HG03442 (cell line): ENCODE measurements around the gene SNRNP200.

Experiments
- ATAC-seq: cut with Tn5 transposase; IDR thresholded peaks from one replicate; pipeline ENCODE4 v1.9.1; 2021; ENCODE audit warnings: mild to moderate bottlenecking, moderate library complexity; ENCODE audit not compliant: unreplicated experiment

Gene SNRNP200

GRCh38 chr2:96305091-96305978 is at the start of gene SNRNP200:
SNRNP200 (minus strand) TSS chr2:96305546; CDS start chr2:96305437, 109 bp downstream.
- ATAC-seq: peak; percentile 91

GRCh38 chr2:96354492-96354891 is 49.1 kb upstream of the SNRNP200 start:
- no peak for ATAC-seq

- ATAC-seq: no peak
These were observed 48.3 kb upstream of the SNRNP200 start for GRCh38 chr2:96353606-96354101.

GRCh38 chr2:96353032-96353561 is 47.8 kb upstream of the SNRNP200 start:
- ATAC-seq: no peak

GRCh38 chr2:96347395-96347794 is 42.0 kb upstream of the SNRNP200 start:
- no peak for ATAC-seq

- ATAC-seq: no peak
These were observed 40.6 kb upstream of the SNRNP200 start for GRCh38 chr2:96345868-96346462.

- ATAC-seq: no peak
These were observed 40.1 kb upstream of the SNRNP200 start for GRCh38 chr2:96345438-96345837.

GRCh38 chr2:96344011-96344410 is 38.7 kb upstream of the SNRNP200 start:
- ATAC-seq: peak; percentile 81

GRCh38 chr2:96342085-96342484 is 36.7 kb upstream of the SNRNP200 start:
- ATAC-seq: no peak

- no peak for ATAC-seq
These were observed 36.3 kb upstream of the SNRNP200 start for GRCh38 chr2:96341641-96342040.

GRCh38 chr2:96340493-96341414 is 35.4 kb upstream of the SNRNP200 start:
- no peak for ATAC-seq

GRCh38 chr2:96336873-96337272 is 31.5 kb upstream of the SNRNP200 start:
- no peak for ATAC-seq

- no peak for ATAC-seq
These were observed 30.9 kb upstream of the SNRNP200 start for GRCh38 chr2:96336104-96336775.

GRCh38 chr2:96333708-96334107 is 28.4 kb upstream of the SNRNP200 start:
- ATAC-seq: no peak

- no peak for ATAC-seq
These were observed 25.1 kb upstream of the SNRNP200 start for GRCh38 chr2:96330407-96330806.

GRCh38 chr2:96329874-96330273 is 24.5 kb upstream of the SNRNP200 start:
- no peak for ATAC-seq

GRCh38 chr2:96329456-96329855 is 24.1 kb upstream of the SNRNP200 start:
- ATAC-seq: no peak

GRCh38 chr2:96326990-96327820 is 21.9 kb upstream of the SNRNP200 start:
- no peak for ATAC-seq

GRCh38 chr2:96326564-96326963 is 21.2 kb upstream of the SNRNP200 start:
- no peak for ATAC-seq
